Keratinocyte (primary cell): Measurements from ENCODE around the gene TRAF7.
"Not testable (repeated sequence)": the region's sequence is repeated elsewhere in the genome, so short reads cannot be mapped to it uniquely, and the experiment has no call there.

Experiments used
- CTCF ChIP-seq, 3 experiments: IDR thresholded peaks in 1 of 3; conservative IDR thresholded peaks in 1 of 3; optimal IDR thresholded peaks in 1 of 3; 2 replicates in 2 of 3; 3 replicates in 1 of 3; pipeline versions ENCODE3 to v1.5.1; 2011; ENCODE audit warnings: low read length in 3 of 3, mild to moderate bottlenecking in 3 of 3, moderate library complexity in 2 of 3, control low read depth in 1 of 3, inconsistent platforms in 1 of 3; ENCODE audit not compliant: insufficient read depth in 2 of 3; ENCODE audit errors: extremely low read depth in 1 of 3
- EZH2 ChIP-seq: IDR thresholded peaks from one replicate; pipeline ENCODE4 v1.6.1; 2012; ENCODE audit warnings: inconsistent platforms, mild to moderate bottlenecking, low read length, moderate library complexity

- TF ChIP-seq CTCF (optimal IDR thresholded peaks at IDR 0.05 in 1 of 3, IDR thresholded peaks at IDR 0.05 in 1 of 3, conservative IDR thresholded peaks at IDR 0.05 in 1 of 3; ENCODE audit: extremely low read depth in 1 of 3, insufficient read depth in 2 of 3, low read length in 3 of 3); EZH2: not testable (repeated sequence)
Measured at GRCh38 chr16:2129890-2130447, 25.6 kb upstream of the TRAF7 start.
